VCaP (cell line): Measurements from ENCODE around the gene ABO.
"Not testable (repeated sequence)": the region's sequence is repeated elsewhere in the genome, so short reads cannot be mapped to it uniquely, and the experiment has no call there.

Source experiments
- H3K27ac ChIP-seq: fragments of 450-650 bp; 2 replicates; pipeline ENCODE4 v1.5.1; 2017
- TF ChIP-seq, protein P1 (sequence below): fragments of 450-650 bp; conservative IDR thresholded peaks from 2 replicates; pipeline ENCODE4 v1.5.1; 2017; ENCODE audit warnings: mild to moderate bottlenecking, moderate library complexity

The ABO gene

DNA sequence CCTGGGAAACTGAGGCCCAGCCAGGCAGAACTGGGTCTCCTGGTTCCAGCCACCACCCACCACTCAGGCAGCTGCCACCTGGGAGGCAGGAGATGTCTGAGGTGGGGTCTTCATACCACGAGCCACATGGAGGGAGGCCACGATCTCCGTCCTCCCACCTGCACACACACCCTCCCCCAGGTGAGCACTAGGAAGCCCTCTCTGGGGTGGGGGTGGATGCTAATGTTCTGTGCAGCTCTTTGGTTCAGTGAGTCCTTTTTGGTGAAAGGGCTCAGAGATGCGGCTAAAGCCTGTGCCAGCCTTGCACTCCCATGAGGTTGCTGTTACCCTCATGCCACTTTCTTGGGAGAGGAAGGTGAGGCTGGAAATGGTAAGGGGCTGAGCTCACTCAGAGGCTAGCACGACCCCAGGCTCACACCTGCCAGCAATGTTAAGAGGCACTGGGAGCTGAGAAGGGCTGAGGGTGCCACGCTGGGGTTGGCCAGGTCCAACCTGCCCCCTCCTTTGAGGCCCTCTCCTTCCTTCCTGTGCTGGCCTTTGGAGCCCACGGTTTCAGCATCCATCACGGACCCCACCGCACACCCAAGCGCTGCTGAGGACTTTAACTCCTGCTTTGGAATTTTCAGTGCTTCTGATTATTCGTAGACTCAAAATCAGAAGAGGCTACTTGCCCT is 39.3 kb downstream of the ABO start:
- TF ChIP-seq, protein P1, sequence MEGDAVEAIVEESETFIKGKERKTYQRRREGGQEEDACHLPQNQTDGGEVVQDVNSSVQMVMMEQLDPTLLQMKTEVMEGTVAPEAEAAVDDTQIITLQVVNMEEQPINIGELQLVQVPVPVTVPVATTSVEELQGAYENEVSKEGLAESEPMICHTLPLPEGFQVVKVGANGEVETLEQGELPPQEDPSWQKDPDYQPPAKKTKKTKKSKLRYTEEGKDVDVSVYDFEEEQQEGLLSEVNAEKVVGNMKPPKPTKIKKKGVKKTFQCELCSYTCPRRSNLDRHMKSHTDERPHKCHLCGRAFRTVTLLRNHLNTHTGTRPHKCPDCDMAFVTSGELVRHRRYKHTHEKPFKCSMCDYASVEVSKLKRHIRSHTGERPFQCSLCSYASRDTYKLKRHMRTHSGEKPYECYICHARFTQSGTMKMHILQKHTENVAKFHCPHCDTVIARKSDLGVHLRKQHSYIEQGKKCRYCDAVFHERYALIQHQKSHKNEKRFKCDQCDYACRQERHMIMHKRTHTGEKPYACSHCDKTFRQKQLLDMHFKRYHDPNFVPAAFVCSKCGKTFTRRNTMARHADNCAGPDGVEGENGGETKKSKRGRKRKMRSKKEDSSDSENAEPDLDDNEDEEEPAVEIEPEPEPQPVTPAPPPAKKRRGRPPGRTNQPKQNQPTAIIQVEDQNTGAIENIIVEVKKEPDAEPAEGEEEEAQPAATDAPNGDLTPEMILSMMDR: no peak

DNA sequence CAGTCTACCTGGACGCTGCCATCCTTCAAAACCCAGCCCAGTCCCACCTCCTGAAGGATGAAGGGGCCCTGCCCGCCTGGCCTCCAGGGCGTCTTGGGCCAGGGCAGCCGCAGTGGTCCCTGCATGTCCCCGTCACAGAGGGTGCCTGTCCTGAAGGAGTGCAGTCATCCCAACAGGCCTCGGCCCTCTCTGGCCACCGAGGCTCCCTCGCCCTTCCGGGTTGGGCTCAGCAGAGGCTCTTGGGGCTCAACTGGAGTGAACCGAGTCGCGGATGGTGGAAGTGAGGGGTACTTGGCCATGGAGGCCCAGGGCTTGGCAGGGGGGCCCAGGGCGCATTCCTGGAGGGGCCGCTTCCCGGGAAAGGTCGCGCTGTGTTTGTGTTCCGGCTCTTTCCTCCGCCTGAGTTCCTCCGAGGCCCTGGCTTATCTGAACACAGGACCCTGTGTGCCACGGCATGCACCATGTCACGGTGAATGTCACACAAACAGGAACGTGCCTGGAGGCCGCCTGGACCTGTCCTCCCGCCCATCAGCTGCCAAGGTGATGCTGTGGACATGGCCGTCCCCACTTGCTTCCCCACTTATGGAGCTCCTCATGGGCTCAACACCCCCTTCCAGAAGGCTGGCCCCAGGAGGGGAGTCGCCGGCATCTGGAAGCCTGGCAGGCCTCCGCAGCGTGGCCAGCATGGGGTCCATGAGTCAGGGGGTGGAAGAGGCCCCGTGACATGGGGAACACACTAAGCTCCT is 40.3 kb downstream of the ABO start:
- TF ChIP-seq, protein P1: no peak
- H3K27ac ChIP-seq: no peak overlapping the region

More for the DNA sequence above, 39.3 kb downstream of the ABO start:
- H3K27ac ChIP-seq: no peak overlapping the region

DNA sequence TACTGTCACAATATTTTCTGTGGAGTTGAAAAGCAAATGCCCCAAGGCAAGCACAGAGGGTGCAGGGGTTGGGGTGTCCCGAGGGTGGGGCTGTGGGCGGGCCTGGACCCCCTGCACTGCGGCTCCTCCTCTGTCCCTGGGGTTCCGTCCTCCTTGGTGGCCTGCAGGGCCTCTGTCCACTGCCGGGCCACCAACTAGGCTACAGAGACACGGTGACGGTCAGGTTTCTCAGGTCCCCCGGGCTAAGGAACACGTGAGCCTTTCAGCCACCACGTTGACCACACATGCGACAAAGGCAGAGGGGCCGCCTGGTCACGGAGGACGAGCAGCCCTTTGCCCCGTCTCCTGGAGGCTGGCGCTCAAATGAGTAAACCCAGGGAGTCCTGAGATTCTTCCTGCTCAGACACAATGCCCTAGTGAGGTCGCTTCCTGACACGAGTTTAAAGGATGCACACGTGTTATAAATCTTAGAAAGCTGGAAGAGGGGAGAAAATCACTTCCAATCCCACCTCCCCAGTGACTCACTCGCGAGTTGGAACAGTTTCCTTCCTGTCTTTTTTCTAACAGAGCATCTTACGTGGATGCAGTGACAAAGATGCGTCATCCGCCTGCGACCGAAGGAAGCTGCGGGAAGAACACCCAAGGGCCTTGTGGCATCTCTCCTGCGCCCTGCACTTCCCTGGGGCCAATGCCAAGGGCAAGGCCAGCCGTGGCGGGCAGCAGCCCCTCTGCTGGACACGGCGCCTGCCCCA is 41.1 kb downstream of the ABO start:
- TF ChIP-seq, protein P1: no peak
- no peak overlapping the region for H3K27ac ChIP-seq

DNA sequence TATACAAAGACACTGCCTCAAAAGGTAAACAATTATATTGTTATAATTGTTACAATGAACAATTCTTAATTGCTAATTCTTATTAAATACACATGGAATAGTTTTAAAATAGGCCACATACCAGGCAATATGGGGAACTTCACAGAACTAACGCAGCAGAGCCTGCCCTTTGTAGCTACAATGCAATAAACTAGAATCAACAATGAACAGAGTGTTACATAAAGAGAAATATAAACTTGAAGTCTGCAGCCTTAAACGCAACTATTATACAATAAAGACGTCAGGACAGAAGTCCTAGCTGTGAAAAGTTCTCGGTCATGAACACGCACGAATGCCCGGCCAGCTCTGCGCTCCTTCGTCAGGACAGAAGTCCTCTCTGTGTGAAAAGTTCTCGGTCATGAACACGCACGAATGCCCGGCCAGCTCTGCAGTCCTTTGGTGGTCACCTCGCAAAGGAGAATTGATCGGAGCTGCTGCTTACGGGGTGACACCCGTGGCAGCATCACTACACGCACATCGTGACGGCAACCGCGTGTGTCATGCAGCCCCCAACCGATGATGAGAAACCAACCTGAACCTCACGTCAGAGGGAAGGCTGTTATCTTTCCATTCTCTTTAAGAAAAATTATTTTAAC is 43.0 kb downstream of the ABO start:
- H3K27ac ChIP-seq: not testable (repeated sequence)

DNA sequence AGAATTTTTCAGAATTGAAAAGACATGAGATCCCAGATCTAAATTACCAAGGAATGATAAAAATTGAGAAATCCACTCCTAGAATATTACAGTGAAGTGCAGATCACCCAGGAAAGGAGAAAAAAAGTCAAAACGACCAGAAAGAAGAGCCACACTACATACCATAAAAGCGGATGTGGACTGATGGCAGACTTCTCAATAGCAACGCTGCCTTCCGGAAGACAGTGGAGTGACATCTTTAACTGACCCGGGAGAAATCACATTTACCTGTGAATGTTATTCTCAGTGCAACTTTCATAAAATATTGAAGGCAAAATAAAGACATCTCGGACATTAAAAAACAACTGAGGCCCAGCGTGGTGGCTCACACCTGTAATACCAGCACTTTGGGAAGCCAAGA is 44.5 kb downstream of the ABO start:
- H3K27ac ChIP-seq: not testable (repeated sequence)

DNA sequence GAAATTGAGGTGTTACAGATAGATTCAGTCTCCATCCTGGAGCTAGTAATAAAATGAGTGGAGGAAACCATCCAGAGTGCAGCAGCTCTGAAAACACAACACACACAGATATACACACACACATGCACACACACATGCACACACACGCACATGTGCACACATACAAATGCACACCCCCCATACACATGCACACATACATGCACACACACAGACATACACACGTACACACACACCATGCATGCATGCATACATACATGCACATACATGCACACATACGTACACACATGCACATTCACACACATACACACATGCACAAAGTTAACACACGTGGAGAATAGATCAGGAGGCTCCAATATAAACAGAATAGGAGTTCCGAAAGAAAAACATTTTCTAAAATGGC is 44.9 kb downstream of the ABO start:
- no peak overlapping the region for H3K27ac ChIP-seq
- TF ChIP-seq, protein P1: no peak

DNA sequence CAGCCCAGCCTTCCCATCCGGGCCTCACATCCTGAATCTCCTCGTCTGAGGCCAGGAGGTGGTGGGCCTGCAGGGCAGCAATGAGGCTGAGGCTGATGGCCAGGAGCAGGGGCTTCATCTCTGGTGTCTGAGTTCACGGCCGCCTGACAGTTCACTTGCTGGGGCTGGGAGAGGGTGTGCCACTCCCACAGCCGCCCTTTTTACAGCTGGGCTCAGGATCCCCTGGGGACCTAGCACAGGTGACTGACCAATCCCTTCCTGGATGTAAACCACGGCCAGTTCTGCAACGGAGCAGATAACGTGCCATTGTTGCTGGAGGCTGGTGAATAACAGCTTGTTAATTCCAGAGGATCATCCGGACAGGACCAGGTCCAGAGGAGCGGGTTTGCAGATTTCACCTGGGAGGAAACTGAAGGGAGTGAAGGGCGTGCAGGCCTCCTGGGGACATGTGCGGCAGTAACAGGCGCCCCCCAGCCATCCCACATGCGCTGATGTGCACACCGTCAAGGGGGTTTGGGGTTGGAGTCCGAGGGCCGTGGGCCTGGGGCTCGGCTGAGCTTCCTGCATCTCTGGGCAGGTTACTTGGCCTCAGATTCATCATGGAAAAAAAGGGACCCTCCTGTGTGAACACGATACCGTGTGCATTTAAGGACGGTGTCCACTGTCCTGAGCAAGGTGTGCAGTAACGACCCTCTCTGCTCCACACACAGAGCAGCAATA is 46.4 kb downstream of the ABO start:
- H3K27ac ChIP-seq: not testable (repeated sequence)

DNA sequence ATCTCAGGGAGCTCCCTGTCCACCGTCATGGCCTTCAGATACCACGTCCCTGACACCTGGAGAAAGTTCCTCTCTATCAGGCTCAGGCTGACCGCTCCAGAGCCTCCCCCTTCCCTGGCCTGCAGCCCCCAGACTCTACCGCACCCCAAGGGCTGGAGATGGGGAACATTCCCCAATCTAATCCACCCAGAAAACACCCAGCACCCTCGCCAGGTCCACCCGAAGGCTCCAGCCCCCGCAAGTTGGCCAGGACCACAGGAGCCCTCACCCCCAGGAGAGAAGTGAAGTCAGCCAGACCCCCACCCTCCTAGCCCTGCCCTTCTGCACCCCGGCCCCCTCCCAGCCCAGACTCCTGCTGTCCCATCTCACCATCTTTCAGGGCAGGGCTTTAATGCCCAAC is 47.0 kb downstream of the ABO start:
- H3K27ac ChIP-seq: not testable (repeated sequence)

DNA sequence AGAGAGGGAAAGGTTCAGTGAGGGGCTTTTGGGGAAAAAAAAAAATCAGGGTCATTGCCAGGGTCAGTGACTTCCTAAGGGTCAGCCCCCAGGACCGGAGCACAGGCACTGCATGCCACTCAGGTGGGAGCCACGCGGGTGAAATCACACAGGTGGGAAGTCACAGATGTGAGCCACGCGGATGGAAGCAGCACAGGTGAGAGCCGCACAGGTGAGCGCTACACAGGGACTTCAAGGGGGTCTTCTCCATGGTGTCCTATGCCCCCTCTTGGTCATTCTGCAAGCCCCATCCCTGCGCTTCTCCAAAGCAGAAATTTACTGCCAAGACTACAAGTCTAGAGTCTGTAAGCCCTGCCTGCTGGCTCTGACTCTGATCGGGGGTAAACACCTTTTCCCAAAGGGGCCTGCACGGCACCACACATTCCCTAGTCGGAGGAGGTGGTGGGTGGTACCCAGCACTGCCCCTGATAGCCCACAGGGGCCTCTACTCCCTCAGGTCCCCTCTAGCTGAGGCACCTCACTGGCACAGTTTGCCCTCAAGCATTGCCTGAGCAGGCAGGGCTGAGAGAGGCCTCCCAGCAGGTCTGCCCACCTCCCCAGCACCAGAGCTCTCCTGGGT is 47.6 kb downstream of the ABO start:
- TF ChIP-seq, protein P1: no peak

More for the DNA sequence above, 47.6 kb downstream of the ABO start:
- no peak overlapping the region for H3K27ac ChIP-seq
